Cerebellar nuclear complex (tissue), 1 donor: ENCODE results near the gene ZNRF3.
"Not testable (repeated sequence)": the region's sequence is repeated elsewhere in the genome, so short reads cannot be mapped to it uniquely, and the experiment has no call there.

Source experiments
- DNase-seq, 2 experiments: peaks; one replicate each; lab custom pipeline; 2025; lab: John Stamatoyannopoulos, UW

The ZNRF3 gene

DNA sequence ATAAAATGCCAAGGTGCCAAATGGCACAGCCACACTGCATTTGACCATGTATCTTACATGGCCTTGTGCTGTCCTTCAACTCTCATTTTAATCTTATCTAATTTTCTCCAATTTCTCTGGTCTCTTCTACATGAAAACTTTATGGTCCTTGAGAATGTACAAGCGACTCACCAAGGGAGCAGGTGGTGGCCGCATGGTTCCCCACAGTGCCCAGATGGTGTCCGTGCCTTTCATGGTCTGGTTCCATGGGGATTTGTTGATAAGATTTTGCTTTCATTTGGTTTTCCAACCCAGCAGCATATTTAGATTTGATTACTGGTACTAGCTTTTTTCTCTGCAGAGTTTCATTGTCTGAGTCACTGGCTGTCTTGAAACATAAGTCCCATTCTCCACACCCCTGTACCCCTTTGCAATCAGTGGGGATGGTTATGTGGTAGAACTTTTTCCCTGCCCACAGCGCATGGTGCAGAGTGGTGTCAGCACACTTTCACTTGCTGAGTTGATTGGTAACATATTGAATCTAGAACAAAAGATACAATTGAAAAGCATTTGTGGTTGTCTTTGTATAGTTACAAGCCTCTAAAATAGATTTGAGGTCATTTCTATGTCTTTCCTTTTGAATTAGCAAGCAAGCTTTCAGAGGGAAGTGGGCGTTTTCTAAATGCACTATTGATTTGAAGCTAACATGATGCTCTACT lies 24.1 kb downstream of the ZNRF3 start:
- no peak for DNase-seq

DNA sequence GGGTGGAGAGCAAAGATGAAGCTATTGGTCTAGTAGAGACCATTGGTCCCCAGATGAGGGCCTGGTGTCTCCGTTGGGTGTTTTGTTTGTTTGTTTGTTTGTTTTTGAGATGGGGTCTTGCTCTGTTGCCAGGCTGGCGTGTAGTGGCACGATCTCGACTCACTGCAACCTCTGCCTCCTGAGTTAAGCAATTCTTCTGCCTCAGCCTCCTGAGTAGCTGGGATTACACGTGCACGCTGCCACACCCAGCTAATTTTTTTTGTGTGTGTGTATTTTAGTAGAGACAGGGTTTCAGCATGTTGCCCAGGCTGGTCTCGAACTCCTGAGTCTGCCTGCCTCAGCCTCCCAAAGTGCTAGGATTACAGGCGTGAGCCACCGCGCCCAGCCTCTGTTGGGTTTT lies 25.4 kb downstream of the ZNRF3 start:
- not testable (repeated sequence) for DNase-seq

DNA sequence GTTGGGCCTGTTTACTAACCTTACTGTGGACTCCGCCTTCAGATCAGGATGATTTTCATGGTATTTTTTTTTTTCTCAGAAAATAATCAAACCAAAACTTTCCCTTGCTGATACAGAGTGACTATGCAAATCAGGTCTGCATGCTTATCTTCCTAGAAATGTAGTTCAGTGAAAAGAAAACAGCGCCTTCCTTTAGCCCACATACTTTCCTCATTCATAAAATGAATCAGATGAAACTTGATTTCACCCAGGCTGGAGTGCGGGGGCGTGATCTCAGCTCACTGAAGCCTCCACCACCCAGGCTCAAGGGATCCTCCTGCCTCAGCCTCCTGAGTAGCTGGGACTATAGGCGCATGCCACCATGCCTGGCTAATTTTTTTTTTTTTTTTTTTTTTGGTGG lies 26.0 kb downstream of the ZNRF3 start:
- DNase-seq = no peak

DNA sequence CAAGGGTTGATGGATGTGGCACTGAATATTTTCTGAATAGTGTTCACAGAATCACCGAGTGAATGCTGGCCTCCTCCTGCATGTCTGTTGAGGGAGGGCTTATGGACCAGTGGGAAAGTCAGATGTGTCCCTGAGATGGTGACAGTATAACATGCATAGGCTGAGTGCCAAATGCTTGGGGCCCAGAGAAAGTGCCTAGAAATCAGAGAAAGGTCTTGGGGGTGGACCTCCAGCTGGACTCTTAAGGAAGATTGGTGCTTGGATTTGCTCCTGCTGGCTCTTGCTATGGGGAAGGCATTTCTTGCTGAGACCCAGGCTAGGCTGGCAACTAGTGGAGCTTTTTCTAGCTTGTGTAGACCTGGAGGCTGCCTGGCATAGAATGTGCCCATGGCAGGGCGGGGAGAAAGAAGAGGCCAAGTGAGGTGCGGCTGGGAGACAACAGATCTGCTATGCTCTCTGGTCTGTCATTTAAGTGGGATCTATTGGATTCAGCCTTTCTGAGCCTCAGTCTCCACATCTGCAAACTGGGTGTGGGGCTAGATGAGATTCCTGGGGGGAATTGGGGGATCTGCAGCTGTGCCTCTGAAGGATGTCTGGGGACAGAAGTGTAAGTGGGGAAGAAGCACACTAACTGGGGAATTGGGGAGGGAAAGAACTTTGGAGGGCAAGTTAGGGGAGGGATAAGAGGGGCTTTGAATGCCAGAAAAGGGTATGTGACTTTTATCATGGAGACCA lies 27.4 kb downstream of the ZNRF3 start:
- no peak for DNase-seq

DNA sequence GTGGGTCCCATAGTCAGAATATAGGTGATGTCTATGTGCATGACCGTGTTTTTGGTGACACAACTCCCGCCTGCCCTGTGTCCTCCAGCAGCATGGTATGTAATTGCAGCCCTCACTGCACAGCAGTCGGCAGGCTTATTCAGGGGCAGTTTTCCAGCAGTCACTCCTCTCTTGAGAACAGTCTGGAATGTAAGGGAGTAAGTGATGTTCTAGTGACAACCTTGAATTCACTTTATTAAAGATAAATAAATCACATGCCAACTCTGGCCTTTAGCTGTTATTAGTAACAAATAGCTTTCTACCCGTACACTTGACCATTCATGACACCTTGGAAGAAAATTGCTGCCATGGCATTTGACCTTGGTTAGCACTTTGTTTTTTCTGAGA lies 27.9 kb downstream of the ZNRF3 start:
- no peak for DNase-seq

DNA sequence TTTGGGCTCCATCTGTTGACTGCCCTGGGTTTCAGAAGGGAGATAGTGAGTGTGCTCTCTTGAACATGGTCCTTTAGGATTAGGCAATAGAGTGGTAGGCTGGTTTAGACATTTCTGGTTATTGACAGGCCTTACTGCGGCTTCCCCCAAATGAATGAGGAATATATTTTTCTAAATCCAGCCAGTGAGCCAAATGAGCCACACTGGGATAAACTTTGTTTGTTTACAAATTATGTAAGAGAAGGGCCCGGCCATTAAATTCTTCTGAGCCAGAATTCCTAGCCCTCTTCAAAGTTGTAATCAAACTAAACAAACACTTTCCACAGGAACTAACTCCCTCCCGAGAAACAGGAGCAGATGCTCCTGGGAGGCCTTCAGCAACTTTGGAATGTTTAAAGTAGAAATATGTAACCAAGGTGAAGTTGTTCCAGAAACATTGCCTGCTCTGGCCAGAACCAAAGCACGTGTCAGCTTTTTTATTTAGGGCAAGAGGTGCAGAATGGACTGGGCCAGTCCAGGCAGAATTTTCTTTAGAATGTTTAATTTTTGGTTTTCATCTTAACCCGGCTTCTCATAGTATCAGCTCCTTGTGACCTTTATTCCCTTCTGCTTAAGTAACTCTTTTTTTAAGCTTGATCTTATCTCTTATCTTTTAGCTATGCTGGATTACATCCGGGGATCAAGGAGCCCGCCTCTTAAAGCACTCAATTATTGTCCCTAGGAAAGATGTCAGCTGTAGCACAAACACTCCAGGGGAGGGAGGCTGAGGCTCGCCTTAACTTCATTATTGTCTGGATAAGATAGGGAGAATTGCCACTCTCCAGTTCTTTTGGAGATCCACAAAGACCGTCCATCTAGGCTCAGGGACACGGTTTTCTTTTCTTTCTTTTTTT lies 28.7 kb downstream of the ZNRF3 start:
- DNase-seq = no peak

DNA sequence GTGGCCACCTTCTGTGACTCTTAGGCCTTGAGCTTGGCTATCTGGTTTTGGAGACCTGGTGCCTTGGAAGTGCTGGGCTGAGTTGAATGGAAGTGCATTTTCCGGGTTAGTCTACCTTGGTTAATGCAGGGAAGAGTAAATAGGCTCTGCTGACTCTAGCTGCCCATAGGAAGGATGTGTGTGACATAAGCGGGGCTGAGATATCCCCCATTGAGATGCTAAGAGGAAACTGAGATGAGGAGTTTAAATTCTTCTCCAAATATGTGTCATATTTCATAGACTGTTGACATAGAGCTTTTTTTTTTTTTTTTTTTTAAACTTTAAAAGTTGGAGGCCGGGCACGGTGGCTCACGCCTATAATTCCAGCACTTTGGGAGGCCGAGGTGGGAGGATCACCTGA lies 30.8 kb downstream of the ZNRF3 start:
- DNase-seq = no peak

DNA sequence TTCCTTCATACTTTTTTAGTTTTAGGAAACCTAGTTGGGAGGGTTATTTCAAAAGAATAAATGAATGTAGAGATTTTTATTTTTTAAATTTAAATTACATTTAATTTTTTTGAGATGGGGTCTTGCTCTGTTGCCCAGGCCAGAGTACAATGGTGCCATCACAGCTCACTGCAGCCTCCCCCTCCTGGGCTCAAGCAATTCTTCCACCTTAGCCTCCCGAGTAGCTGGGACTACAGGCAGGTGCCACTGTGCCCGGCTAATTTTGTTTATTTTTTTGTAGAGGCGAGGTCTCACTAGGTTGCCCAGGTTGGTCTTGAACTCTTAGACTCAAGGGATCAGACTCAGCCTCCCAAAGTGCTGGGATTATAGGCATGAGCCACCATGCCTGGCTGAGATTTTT lies 32.6 kb downstream of the ZNRF3 start:
- DNase-seq = no peak

DNA sequence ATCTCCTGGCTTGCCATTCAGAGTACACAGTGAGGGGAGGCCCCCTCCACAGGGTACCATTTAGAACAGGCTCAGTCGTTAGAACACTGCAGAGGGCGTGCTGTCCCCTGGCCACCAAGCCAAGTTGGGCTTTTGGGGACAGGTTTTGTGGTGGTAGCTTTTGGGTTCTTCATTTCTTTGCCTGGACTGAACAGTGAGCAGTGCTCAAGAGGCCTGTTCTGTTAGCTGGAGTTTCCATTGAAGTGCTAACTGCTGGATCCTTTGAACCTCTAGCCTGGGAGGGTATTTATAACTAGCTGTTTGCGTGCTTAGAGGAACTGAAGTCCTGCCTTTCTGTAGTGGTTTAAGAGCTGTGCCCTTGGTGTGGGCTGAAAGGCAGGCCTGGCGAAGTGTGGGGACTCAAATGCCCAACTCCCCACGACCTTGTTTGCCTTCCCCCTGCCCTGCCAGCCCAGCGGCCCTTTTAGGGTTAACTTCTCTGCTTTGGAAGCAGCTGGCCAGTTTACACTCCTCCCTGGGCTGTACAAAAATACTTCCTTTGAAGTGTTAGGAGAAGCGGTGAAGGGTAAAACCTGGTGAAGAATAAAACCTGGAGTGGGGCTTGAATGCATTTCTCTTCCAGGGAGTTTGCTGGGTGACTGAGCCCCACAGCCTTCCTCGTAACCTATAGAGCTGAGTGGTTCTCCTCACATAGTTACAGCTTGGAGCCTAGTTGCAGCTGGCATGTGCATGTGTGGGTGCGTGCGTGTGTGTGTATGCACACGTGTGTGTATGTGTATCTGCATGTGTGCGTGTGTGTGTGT lies 34.6 kb downstream of the ZNRF3 start:
- no peak for DNase-seq

DNA sequence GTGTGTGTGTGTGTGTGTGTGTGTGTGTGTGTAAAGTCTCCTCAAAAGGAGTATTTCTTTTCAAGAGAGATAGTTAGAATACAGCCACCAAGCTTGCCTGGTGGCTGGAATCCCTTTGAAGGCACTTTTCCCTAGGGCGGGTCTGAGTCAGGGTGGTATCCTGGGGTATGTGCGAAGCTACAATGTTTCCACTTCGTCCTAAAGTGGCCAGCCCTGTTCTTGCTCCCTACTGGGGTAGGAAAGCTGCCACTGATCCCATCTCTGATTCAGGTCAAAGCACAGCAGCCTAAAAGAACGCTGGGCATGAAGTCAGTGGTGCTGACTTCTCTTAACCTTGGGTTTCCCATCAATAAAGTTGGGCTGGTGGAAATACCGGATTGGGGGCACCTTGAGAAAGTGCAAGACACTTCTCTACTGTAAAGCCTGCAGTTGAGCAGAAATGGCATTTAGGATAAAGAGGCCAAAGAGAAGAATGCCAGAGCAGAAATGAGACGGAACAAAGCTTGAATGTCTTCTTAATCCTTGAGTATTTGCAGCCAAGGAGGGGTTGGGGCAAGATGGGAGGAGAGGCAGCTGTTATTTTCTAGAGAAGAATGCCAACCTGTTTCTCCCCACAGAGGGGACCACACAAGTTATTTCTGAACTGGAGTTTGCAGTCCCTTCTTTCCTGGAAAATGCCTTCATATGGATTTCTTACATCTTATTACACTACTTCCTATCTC lies 35.3 kb downstream of the ZNRF3 start:
- DNase-seq = no peak

DNA sequence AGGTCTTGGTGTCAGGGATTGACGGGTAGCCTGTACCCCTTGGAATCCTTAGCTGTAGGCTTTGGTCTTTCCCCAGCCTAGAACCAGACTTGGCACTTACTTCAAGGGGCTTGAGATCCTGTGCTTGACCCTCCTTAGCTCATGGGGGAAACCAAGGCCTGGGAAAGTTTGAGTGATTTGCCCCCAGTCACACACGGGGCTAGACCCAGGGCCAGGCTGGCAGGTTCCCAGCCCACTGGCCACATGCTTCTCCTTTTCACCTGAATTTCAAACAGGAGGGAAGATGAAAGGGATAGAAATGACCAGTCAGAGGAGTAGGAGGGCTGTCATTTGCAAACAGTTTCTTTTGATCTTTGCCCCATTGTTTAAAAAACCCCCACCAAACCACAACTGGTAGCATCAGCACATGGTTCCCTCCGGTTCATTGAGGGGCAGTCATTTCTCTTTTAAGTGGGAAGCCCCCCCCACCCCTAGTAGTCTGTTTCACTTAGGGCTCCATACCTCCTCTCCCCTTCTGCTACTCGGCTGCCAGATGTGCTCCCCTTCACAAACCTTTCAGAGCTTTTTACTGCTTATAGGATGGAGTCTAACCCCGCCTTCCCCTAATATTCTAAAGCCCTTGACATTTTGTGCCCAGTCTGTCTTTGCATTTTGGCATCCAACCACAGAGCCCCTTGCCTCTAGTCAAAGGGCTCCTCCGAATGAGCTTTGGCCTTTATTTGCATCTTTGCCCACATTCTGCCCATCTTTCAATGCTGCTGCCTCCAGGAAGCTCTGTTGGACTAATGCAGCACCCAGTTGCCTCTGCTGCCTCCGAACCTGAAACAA lies 37.6 kb downstream of the ZNRF3 start:
- no peak for DNase-seq

DNA sequence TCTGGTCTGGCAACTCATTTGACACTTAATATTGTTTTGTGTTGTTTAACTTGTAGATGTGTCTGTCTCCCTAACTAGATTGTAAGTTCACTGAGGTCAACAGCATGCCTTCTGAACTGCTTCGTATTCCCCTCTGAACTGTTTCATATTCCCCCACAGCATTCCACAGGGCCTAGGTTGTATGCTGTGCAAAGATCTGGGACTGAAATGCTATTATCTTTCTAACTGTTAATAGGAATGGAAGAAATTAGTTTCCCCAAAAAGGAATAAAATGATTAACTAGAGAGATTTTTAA lies 38.2 kb downstream of the ZNRF3 start:
- DNase-seq = no peak

DNA sequence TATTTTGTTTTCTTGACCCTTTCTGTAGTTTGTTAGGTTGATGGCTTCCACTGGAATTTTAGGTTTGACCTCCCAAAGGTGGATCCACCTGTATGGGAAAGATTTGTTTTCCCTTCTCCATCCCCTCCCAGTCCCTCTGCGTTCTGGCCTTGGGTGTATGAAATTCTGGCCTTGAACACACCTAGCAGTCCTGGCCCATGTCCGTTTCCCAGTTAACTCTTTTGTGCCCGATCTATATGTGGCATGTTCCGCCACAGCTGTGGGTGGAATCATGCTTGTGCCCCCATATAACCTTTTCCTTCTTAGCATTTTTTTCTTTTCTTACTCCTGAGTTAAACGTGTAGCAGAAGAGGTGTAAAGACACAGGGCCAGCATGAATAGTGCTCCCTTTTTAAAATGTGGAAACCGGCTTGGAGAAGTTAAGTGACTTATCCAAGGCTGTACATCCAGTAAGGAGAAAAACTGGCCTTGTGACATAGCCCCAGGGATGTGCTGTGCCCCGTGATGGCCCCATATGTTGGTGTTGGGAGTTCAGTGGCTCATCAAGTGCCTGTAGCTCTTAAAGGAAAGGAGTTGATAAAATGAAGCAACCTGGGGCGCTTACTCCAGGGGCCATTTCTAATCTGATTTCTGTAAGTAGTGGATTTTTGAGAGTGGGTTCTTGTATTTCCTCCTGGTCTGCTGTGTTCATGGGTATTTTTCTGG lies 39.3 kb downstream of the ZNRF3 start:
- no peak for DNase-seq

DNA sequence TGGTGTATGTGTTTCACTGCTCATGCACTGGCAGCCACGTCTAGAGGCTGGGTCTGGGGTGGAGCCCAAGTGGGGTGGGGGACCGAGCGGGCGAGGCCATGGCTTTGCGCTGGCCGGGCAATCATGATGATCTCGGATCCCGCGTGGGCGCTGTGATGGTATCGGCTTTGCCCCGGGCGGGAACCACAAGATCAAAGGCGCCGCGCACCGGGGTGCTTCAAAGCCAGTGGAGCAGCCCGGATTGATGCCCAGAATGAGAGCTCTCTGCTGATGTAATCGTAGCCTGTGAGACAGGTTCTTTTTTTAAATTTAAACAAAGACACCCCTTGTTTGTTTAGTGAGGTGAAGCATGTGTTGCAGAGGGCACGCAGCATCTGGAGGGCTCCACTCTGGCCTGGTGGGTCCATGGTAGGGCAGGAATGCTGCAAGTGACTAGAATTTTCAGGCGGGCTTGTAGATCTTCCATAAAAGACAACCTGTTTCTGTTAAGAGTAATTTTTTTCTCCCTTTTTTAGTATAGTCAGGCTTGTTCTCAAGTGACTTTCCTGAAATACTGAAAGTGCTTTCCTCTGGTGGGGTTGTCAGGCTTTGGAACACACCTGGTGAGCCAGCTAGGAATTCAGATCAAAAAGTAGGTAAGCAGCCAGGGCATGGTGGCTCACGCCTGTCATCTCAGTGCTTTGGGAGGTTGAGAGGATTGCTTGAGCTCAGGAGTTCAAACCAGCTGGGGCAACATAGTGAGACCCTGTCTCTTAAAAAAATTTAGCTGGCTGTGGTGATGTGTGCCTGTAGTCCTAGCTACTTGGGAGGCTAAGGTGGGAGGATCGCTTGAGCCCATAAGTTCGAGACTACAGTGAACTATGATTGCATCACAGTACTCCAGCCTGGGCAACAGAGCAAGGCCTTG lies 40.7 kb downstream of the ZNRF3 start:
- DNase-seq = no peak

DNA sequence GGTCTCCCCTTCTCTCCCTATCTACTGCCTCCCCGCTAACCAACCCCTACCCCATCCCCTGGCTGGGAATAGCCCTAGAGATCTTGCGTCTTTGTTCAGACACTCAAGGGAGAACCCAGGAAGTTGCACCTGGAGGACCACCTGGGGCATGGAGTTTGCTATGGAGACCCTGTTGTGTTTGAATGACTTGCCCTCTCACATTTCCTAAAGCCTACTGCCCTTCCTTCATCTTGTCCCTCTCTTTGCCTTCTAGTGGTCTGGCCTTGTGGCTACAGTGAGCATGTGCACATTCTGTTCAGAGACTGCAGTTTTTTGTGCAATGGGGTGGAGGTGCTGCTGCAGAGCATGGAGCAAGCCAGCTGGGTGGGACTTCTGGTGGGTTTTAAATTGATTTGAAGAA lies 42.5 kb downstream of the ZNRF3 start:
- DNase-seq = no peak

DNA sequence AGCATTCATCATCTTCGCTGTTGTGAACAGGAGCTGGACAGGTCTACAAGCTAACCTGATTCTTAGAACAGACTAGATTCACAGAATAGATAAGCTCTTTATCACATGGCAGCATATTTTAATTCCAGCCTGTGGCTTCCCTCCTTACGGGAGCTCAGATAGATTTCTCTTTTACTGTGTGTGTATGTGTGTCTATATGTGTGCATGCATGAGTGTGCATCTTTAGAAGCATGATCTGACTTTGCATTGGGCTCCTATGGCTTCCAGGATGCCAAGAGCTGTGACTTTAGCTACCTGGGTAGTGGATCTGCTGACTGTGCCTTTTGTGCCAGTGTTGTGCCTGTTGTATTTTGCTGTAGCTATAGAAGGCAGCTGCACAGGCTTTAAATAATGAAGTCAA lies 44.3 kb downstream of the ZNRF3 start:
- DNase-seq = no peak

DNA sequence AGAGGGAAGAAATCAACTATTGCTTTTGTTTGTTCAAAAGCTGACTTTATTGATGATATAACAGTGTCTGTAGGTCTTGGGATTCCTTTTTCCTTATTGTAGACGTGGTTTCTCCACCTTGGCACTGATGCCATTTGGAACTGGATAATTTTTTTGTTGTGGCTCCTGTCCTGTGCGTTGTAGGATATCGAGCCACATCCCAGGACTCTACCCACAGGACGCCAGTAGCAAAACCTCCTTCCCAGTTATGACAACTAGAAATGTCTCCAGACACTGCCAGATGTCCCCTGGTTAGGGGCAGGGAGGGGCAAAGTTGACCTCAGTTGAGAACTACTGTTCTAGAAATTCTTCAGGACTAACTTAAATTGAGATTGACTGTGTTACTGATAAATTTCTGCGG lies 45.8 kb downstream of the ZNRF3 start:
- DNase-seq = no peak

DNA sequence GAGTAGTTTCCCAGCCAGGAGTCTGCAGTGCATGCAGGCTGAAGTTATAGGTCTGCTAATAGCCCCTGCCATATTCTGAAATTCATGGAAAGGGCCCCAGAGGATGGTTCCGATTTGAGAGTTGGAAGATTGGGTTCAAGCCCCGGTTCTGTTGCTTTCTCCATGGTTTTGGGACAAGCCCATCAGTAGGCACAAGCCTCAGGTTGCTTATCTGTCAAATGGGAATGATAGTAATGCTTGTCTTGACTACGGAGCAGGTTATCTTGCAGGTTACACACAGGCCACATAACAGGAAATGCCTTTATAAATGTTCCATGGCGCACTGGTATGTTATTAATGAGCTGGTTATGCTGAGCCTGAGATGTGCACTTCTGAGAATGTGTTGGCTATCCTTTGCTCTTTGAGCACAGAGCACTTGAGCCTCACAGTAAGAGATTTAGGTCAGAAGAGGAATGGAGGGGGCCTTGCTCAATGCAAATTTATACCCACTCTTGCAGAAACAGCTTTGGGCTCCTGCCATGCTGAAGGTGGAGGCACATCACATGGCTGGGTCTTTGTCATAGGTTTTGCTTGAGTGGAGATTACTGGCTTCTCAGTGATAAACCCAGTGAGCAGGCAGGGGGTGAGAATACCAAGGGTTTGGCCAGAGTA lies 47.1 kb downstream of the ZNRF3 start:
- no peak for DNase-seq
